Duodenal mucosa (tissue), 2 donors: ENCODE measurements around the gene SPTLC2.

Source experiments
- H3K27ac ChIP-seq: one replicate; pipeline ENCODE4 v1.7.0; 2013; ENCODE audit warnings: low read depth, low read length
- H3K27me3 ChIP-seq, 2 donors: one replicate each; pipeline ENCODE4 v1.7.0; 2013; ENCODE audit warnings: low read length in 2 of 2, control low read depth in 1 of 2; ENCODE audit not compliant: insufficient read depth in 2 of 2, control insufficient read depth in 1 of 2
- H3K36me3 ChIP-seq, 2 donors: one replicate each; pipeline ENCODE4 v1.7.0; 2013; ENCODE audit warnings: low read length in 2 of 2, control low read depth in 1 of 2; ENCODE audit not compliant: insufficient read depth in 2 of 2, control insufficient read depth in 1 of 2
- H3K4me1 ChIP-seq, 2 donors: one replicate each; pipeline ENCODE4 v1.7.0; 2013; ENCODE audit warnings: low read length in 2 of 2, control low read depth in 1 of 2; ENCODE audit not compliant: insufficient read depth in 2 of 2, control insufficient read depth in 1 of 2
- H3K4me3 ChIP-seq, 2 donors: one replicate each; pipeline ENCODE4 v1.7.0; 2013; ENCODE audit warnings: low read length in 2 of 2, low read depth in 1 of 2
- H3K9ac ChIP-seq, 2 donors: one replicate each; pipeline ENCODE4 v1.7.0; 2013; ENCODE audit warnings: low read length in 2 of 2, low read depth in 1 of 2
- H3K9me3 ChIP-seq, 2 donors: one replicate each; pipeline ENCODE4 v1.7.0; 2013; ENCODE audit warnings: low read length in 2 of 2, control low read depth in 1 of 2; ENCODE audit not compliant: control insufficient read depth in 1 of 2

Gene SPTLC2

DNA sequence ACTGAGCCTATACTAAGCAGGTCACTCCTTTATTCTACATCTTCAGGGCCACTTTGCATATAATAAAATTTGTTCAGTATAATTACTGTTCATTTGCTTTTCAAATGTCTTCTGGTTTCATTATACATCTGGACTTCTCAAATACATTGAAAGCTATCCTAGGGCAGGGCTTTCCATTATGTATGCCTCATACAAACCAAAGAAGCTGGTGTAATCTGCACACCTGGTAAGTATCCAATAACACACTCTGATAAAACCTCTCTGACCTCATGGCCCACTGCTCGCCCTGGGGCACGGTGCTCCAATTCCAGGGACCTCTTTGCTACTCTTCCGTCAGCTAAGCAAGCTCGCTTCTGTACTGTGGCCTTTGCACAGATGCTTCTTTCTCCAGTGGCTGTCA, 95.9 kb downstream of the SPTLC2 start:
- H3K9ac ChIP-seq, result no peak overlapping the region
- H3K4me3 ChIP-seq, result no peak overlapping the region
- H3K9me3 ChIP-seq, result no peaks in the 10 kb centered on the region
- H3K27ac ChIP-seq, result no peak overlapping the region
- H3K36me3 ChIP-seq, result peaks cover 14 to 48% of the 10 kb centered on the region in 2 donors
- H3K4me1 ChIP-seq, result no peaks in the 10 kb centered on the region
- H3K27me3 ChIP-seq, result no peaks in the 10 kb centered on the region

DNA sequence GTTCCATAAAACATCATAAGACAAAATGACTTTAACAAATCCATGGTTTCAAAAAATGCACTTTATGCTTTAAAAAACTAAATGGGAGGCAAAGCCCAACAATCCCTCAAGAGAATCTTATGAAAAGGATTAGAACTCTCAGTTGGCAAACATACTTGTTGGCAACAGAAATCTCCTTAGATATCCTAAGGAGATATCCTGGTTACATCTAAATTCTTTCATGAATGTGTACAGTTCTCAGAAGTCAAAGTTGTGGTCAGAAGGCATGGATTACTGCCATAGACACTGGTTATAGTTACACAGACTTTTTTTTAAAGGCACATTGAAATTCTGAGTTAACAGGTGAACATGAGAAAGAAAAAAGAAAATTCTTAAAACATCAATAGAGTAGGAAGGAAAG, 100.3 kb downstream of the SPTLC2 start:
- Histone ChIP-seq H3K36me3 (peaks cover 26 to 53% of the 10 kb centered on the region in 2 donors), H3K27ac (no peak overlapping the region), H3K9me3 (no peaks in the 10 kb centered on the region), H3K9ac (no peak overlapping the region), H3K27me3 (no peaks in the 10 kb centered on the region), H3K4me3 (no peak overlapping the region), H3K4me1 (no peaks in the 10 kb centered on the region)

- H3K27me3 ChIP-seq, result no peaks in the 10 kb centered on the region
- H3K27ac ChIP-seq, result no peak overlapping the region
- H3K4me3 ChIP-seq, result no peak overlapping the region
- peaks cover 17 to 54% of the 10 kb centered on the region in 2 donors for H3K36me3 ChIP-seq
- H3K4me1 ChIP-seq, result no peaks in the 10 kb centered on the region
- H3K9ac ChIP-seq, result no peak overlapping the region
- no peaks in the 10 kb centered on the region for H3K9me3 ChIP-seq
These were observed 104.8 kb downstream of the SPTLC2 start for GRCh38 chr14:77511486-77512162.

GRCh38 chr14:77509366-77509765, 107.1 kb downstream of the SPTLC2 start:
- Histone ChIP-seq H3K27me3 (no peaks in the 10 kb centered on the region), H3K36me3 (peaks cover 17 to 56% of the 10 kb centered on the region in 2 donors), H3K9ac (no peak overlapping the region), H3K9me3 (no peaks in the 10 kb centered on the region), H3K4me1 (no peaks in the 10 kb centered on the region), H3K27ac (no peak overlapping the region), H3K4me3 (no peak overlapping the region)

- no peak overlapping the region for H3K9ac ChIP-seq
- H3K4me1 ChIP-seq, result no peaks in the 10 kb centered on the region
- H3K9me3 ChIP-seq, result no peaks in the 10 kb centered on the region
- H3K27me3 ChIP-seq, result no peaks in the 10 kb centered on the region
- peaks cover 17 to 53% of the 10 kb centered on the region in 2 donors for H3K36me3 ChIP-seq
- H3K27ac ChIP-seq, result no peak overlapping the region
- no peak overlapping the region for H3K4me3 ChIP-seq
These were observed 107.6 kb downstream of the SPTLC2 start for GRCh38 chr14:77508876-77509275.

- no peaks in the 10 kb centered on the region for H3K9me3 ChIP-seq
- H3K27ac ChIP-seq, result no peak overlapping the region
- peaks cover 17 to 53% of the 10 kb centered on the region in 2 donors for H3K36me3 ChIP-seq
- no peak overlapping the region for H3K9ac ChIP-seq
- no peak overlapping the region for H3K4me3 ChIP-seq
- H3K27me3 ChIP-seq, result no peaks in the 10 kb centered on the region
- no peaks in the 10 kb centered on the region for H3K4me1 ChIP-seq
These were observed 108.2 kb downstream of the SPTLC2 start for GRCh38 chr14:77508249-77508648.

DNA sequence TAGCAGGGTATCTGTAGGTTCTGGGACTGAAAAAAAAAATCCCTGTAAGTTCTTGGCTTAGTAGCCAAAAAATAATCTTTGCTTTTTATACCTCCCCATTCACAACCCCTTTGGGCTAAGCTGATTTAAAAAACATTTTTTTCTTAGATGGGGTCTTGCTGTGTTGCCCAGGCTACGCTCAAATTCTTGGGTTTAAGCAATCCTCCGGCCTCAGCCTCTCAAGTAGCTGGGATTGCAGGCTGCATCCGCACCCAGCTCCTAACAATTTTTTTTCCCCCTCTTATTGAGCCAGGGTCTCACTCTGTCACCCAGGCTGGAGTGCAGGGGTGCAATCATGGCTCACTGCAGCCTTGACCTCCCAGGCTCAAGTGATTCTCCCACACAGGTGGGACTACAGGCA, 108.7 kb downstream of the SPTLC2 start:
- Histone ChIP-seq H3K27ac (no peak overlapping the region), H3K4me3 (no peak overlapping the region), H3K9ac (no peak overlapping the region), H3K9me3 (no peaks in the 10 kb centered on the region), H3K4me1 (no peaks in the 10 kb centered on the region), H3K27me3 (no peaks in the 10 kb centered on the region), H3K36me3 (peaks cover 17 to 53% of the 10 kb centered on the region in 2 donors)

- no peak overlapping the region for H3K4me3 ChIP-seq
- no peaks in the 10 kb centered on the region for H3K9me3 ChIP-seq
- peaks cover 0 to 31% of the 10 kb centered on the region in 2 donors for H3K36me3 ChIP-seq
- peaks cover 3 to 5% of the 10 kb centered on the region in 2 donors for H3K27me3 ChIP-seq
- H3K9ac ChIP-seq, result no peak overlapping the region
- H3K4me1 ChIP-seq, result no peaks in the 10 kb centered on the region
- no peak overlapping the region for H3K27ac ChIP-seq
These were observed 111.4 kb downstream of the SPTLC2 start for GRCh38 chr14:77505031-77505430.

DNA sequence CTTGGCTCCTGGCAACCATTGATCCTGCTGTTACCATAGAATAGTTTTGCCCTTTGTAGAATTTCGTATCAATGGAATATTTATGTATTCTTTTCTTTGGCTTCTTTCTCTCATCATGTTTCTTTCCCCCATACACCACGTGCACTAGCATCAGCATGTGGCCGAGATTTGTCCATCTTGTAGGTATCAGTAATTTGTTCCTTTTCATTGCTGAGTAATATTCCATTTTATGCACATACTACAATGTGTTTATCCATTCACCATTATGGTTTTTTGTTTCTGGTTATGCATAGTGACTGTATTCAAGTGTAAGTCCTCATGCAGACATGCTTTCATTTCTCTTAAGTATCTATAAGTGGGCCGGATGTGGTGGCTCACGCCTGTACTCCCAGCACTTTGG, 113.3 kb downstream of the SPTLC2 start:
- Histone ChIP-seq H3K27ac (no peak overlapping the region), H3K4me3 (no peak overlapping the region), H3K9ac (no peak overlapping the region), H3K36me3 (peaks cover 0 to 14% of the 10 kb centered on the region in 2 donors), H3K9me3 (no peaks in the 10 kb centered on the region), H3K4me1 (peaks cover 0 to 11% of the 10 kb centered on the region in 2 donors), H3K27me3 (peaks cover 15 to 22% of the 10 kb centered on the region in 2 donors)

GRCh38 chr14:77502109-77502782, 114.2 kb downstream of the SPTLC2 start:
- Histone ChIP-seq H3K27me3 (peaks cover 20 to 27% of the 10 kb centered on the region in 2 donors), H3K27ac (no peak overlapping the region), H3K36me3 (peaks cover 0 to 10% of the 10 kb centered on the region in 2 donors), H3K9me3 (no peaks in the 10 kb centered on the region), H3K4me3 (no peak overlapping the region), H3K4me1 (peaks cover 0 to 16% of the 10 kb centered on the region in 2 donors), H3K9ac (no peak overlapping the region)
